GM23338 (cell line): ENCODE data around the gene TFAP2B. TPM values are rescaled to one million over a fixed set of nuclear protein-coding genes. Genes with fewer than 3 reads are reported as not detected.

Experiments
- ATAC-seq: fragments of 200-7000 bp; cut with Tn5 transposase; 3 replicates; pipeline ENCODE4 v1.9.1; 2020
- DNase-seq: peaks from one replicate; pipeline ENCODE4 v3.0.0-alpha.2; 2015; ENCODE audit warnings: low spot score
- H2AFZ ChIP-seq: fragments of 200-600 bp; sonication (generic); 2 replicates; pipeline ENCODE4 v1.8.0; 2016; ENCODE audit warnings: antibody characterized with exemption, mild to moderate bottlenecking, moderate library complexity
- H3F3A ChIP-seq: fragments of 200-600 bp; sonication (generic); replicated peaks from 2 replicates; pipeline ENCODE4 v1.8.0; 2017; ENCODE audit warnings: antibody characterized with exemption, mixed run types, low read depth
- H3K27ac ChIP-seq: fragments of 200-600 bp; sonication (generic); 2 replicates; pipeline ENCODE4 v1.6.1; 2016; ENCODE audit warnings: low read depth
- H3K27me3 ChIP-seq: fragments of 200-600 bp; sonication (generic); 2 replicates; pipeline ENCODE4 v1.8.0; 2016; ENCODE audit warnings: mild to moderate bottlenecking, mixed run types, moderate library complexity; ENCODE audit not compliant: insufficient read depth
- H3K36me3 ChIP-seq: fragments of 200-600 bp; sonication (generic); 2 replicates; pipeline ENCODE4 v1.8.0; 2016; ENCODE audit warnings: mild to moderate bottlenecking; ENCODE audit not compliant: insufficient read depth
- H3K4me1 ChIP-seq: fragments of 200-600 bp; sonication (generic); 2 replicates; pipeline ENCODE4 v1.8.0; 2016; ENCODE audit warnings: mild to moderate bottlenecking, moderate library complexity; ENCODE audit not compliant: insufficient read depth
- H3K4me2 ChIP-seq: fragments of 200-600 bp; sonication (generic); 2 replicates; pipeline ENCODE4 v1.7.1; 2017; ENCODE audit warnings: mixed run types
- H3K4me3 ChIP-seq: fragments of 200-600 bp; sonication (generic); 2 replicates; pipeline ENCODE4 v1.6.1; 2016; ENCODE audit warnings: mixed run types
- H3K79me2 ChIP-seq: fragments of 200-600 bp; sonication (generic); replicated peaks from 2 replicates; pipeline ENCODE4 v1.8.0; 2017; ENCODE audit warnings: mild to moderate bottlenecking; ENCODE audit not compliant: insufficient read depth
- H3K9me2 ChIP-seq: fragments of 200-600 bp; sonication (generic); 2 replicates; pipeline ENCODE4 v1.8.0; 2017; ENCODE audit not compliant: insufficient read depth
- H4K20me1 ChIP-seq: fragments of 200-600 bp; sonication (generic); replicated peaks from 2 replicates; pipeline ENCODE4 v1.8.0; 2017; ENCODE audit warnings: mild to moderate bottlenecking; ENCODE audit not compliant: insufficient read depth
- H3K27ac Mint-ChIP-seq: 2 replicates; pipeline ENCODE4 v1.8.0; 2020; ENCODE audit warnings: inconsistent platforms, mild to moderate bottlenecking, moderate library complexity, mixed read lengths
- H3K27me3 Mint-ChIP-seq: 3 replicates; pipeline ENCODE4 v1.8.0; 2022; ENCODE audit warnings: low read depth, mild to moderate bottlenecking, moderate library complexity, mixed read lengths, inconsistent platforms; ENCODE audit not compliant: insufficient read depth, poor library complexity
- H3K36me3 Mint-ChIP-seq: 3 replicates; pipeline ENCODE4 v1.8.0; 2021; ENCODE audit warnings: low read depth, mild to moderate bottlenecking, inconsistent platforms, moderate library complexity, mixed read lengths
- H3K4me1 Mint-ChIP-seq: 3 replicates; pipeline ENCODE4 v1.8.0; 2020; ENCODE audit warnings: mild to moderate bottlenecking, inconsistent platforms, mixed read lengths
- H3K4me3 Mint-ChIP-seq: 3 replicates; pipeline ENCODE4 v1.8.0; 2021; ENCODE audit warnings: moderate library complexity, mild to moderate bottlenecking, inconsistent platforms, mixed read lengths
- H3K9me3 Mint-ChIP-seq: 3 replicates; pipeline ENCODE4 v1.8.0; 2020; ENCODE audit warnings: moderate library complexity, mild to moderate bottlenecking, inconsistent platforms, mixed read lengths
- CTCF ChIP-seq, 2 experiments: fragments of 200-600 bp in 1 of 2; sonication (generic) in 1 of 2; conservative IDR thresholded peaks; 2 replicates each; pipeline versions ENCODE4 v1.5.1 to v1.6.1; 2016 to 2017; ENCODE audit warnings: antibody characterized with exemption in 2 of 2, low read depth in 2 of 2, mild to moderate bottlenecking in 2 of 2, moderate library complexity in 1 of 2
- EZH2 ChIP-seq: fragments of 200-600 bp; sonication (generic); IDR thresholded peaks from one replicate; pipeline ENCODE4 v1.8.0; 2017; ENCODE audit warnings: antibody characterized with exemption, mild to moderate bottlenecking, low read depth; ENCODE audit not compliant: unreplicated experiment
- EZH2phosphoT487 ChIP-seq: fragments of 200-600 bp; sonication (generic); IDR thresholded peaks from one replicate; pipeline ENCODE4 v1.8.1; 2018; ENCODE audit warnings: antibody characterized with exemption; ENCODE audit not compliant: unreplicated experiment
- POLR2AphosphoS5 ChIP-seq: IDR thresholded peaks from 2 replicates; pipeline ENCODE4 v1.6.1; 2016; ENCODE audit warnings: antibody characterized with exemption, low read depth
- ZNF331 ChIP-seq: fragments of 250-450 bp; sonication (Bioruptor Pico); IDR thresholded peaks from 2 replicates; pipeline ENCODE4 v1.5.0; 2020; ENCODE audit warnings: low read depth, mild to moderate bottlenecking, moderate library complexity
- polyA plus RNA-seq: library from polyadenylated mRNA; unstranded; fragments of >200 nt; fragmentation: Nextera tagmentation; extraction: Ambion mirVana; gene quantifications from 2 replicates; pipeline ENCODE4 v1.2.1, GENCODE V29; 2016
- total RNA-seq: library from RNA; depleted of rRNA; stranded (reverse); fragments of >200 nt; shearing (Covaris generic); gene quantifications from 2 replicates; pipeline ENCODE4 v1.2.3, GENCODE V29; 2014
- TF ChIP-seq, protein P1 (sequence below): fragments of 250-450 bp; sonication (Bioruptor Pico); IDR thresholded peaks from 2 replicates; pipeline ENCODE4 v1.5.0; 2020; ENCODE audit warnings: mild to moderate bottlenecking, moderate library complexity

Gene TFAP2B
- total and polyA plus RNA-seq, 2 experiments from 2014 or later: not detected

DNA sequence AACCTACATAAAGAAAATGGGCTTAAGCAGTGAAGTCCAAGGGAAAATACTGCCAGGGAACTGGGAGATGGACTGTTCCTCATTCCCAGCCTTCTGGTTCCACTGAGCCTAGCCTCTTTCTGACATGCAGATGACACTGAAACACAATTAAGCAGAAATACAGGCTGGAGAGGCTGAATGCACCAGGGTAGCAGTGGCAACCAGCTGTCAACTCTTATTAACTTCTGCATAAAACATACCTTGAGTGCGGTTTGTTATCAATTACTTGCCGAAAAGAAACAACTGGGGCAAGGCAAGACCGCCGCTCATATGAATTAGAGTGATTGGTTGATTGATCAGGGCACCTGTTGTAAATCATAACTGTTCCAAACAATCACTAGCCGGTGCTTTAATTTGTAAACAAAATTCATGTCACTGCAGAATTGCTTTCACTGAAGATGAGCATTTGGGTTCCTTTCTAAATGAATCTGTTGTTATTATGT lies 16.3 kb downstream of the TFAP2B start (continued):
- TF ChIP-seq CTCF (conservative IDR thresholded peaks at IDR 0.05; ENCODE audit: low read depth in 2 of 2) (no peak), POLR2AphosphoS5 (no peak)

DNA sequence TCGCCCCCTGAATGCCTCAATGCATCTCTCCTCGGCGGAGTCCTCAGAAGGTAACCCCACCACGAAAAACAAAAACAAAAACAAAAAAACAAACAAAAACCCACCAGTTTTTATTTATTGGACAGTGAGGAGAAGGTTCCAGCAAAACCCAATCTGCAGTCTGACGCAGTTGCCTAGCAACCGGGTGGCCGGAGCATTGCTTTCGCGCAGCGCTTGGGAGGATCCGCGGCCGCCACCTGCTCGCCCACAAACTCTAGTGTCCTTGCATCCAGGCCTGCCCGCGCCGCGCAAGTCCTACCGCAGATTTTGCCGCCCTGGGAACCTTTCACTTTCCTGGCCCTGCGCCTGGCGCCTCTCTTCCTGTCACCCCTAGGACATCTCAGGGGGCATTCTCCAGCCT lies 17.6 kb downstream of the TFAP2B start:
- peaks cover 98% of the 10 kb centered on the region for H3K27me3 Mint-ChIP-seq

GRCh38 chr6:50837589-50838445 lies 19.1 kb downstream of the TFAP2B start:
- TF ChIP-seq EZH2: peak; percentile 81
- TF ChIP-seq, protein P1, sequence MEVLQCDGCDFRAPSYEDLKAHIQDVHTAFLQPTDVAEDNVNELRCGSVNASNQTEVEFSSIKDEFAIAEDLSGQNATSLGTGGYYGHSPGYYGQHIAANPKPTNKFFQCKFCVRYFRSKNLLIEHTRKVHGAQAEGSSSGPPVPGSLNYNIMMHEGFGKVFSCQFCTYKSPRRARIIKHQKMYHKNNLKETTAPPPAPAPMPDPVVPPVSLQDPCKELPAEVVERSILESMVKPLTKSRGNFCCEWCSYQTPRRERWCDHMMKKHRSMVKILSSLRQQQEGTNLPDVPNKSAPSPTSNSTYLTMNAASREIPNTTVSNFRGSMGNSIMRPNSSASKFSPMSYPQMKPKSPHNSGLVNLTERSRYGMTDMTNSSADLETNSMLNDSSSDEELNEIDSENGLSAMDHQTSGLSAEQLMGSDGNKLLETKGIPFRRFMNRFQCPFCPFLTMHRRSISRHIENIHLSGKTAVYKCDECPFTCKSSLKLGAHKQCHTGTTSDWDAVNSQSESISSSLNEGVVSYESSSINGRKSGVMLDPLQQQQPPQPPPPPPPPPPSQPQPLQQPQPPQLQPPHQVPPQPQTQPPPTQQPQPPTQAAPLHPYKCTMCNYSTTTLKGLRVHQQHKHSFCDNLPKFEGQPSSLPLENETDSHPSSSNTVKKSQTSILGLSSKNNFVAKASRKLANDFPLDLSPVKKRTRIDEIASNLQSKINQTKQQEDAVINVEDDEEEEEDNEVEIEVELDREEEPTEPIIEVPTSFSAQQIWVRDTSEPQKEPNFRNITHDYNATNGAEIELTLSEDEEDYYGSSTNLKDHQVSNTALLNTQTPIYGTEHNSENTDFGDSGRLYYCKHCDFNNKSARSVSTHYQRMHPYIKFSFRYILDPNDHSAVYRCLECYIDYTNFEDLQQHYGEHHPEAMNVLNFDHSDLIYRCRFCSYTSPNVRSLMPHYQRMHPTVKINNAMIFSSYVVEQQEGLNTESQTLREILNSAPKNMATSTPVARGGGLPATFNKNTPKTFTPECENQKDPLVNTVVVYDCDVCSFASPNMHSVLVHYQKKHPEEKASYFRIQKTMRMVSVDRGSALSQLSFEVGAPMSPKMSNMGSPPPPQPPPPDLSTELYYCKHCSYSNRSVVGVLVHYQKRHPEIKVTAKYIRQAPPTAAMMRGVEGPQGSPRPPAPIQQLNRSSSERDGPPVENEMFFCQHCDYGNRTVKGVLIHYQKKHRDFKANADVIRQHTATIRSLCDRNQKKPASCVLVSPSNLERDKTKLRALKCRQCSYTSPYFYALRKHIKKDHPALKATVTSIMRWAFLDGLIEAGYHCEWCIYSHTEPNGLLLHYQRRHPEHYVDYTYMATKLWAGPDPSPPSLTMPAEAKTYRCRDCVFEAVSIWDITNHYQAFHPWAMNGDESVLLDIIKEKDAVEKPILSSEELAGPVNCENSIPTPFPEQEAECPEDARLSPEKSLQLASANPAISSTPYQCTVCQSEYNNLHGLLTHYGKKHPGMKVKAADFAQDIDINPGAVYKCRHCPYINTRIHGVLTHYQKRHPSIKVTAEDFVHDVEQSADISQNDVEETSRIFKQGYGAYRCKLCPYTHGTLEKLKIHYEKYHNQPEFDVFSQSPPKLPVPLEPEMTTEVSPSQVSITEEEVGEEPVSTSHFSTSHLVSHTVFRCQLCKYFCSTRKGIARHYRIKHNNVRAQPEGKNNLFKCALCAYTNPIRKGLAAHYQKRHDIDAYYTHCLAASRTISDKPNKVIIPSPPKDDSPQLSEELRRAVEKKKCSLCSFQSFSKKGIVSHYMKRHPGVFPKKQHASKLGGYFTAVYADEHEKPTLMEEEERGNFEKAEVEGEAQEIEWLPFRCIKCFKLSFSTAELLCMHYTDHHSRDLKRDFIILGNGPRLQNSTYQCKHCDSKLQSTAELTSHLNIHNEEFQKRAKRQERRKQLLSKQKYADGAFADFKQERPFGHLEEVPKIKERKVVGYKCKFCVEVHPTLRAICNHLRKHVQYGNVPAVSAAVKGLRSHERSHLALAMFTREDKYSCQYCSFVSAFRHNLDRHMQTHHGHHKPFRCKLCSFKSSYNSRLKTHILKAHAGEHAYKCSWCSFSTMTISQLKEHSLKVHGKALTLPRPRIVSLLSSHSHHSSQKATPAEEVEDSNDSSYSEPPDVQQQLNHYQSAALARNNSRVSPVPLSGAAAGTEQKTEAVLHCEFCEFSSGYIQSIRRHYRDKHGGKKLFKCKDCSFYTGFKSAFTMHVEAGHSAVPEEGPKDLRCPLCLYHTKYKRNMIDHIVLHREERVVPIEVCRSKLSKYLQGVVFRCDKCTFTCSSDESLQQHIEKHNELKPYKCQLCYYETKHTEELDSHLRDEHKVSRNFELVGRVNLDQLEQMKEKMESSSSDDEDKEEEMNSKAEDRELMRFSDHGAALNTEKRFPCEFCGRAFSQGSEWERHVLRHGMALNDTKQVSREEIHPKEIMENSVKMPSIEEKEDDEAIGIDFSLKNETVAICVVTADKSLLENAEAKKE: no peak
- H3K27ac ChIP-seq: no peak overlapping the region
- H3K4me2 ChIP-seq: 0 out of 2 replicates have a peak overlapping the region, but pooled peaks have one; percentile 29
- H4K20me1 ChIP-seq: peaks cover 38% of the 10 kb centered on the region
- H3F3A ChIP-seq: peaks cover 26% of the 10 kb centered on the region
- no peaks in the 10 kb centered on the region for H3K36me3 Mint-ChIP-seq
- H3K27me3 ChIP-seq: peaks cover 100% of the 10 kb centered on the region
- H3K36me3 ChIP-seq: no peaks in the 10 kb centered on the region
- H3K4me1 ChIP-seq: peaks cover 74% of the 10 kb centered on the region
- no peak for ATAC-seq
- peaks cover 98% of the 10 kb centered on the region for H3K27me3 Mint-ChIP-seq
- H3K27ac Mint-ChIP-seq: no peak overlapping the region
- H3K9me2 ChIP-seq: no peaks in the 10 kb centered on the region
- no peak overlapping the region for H2AFZ ChIP-seq
- no peak overlapping the region for H3K4me3 Mint-ChIP-seq
- H3K9me3 Mint-ChIP-seq: no peaks in the 10 kb centered on the region
- no peak for DNase-seq
- peaks cover 40% of the 10 kb centered on the region for H3K4me1 Mint-ChIP-seq
- no peaks in the 10 kb centered on the region for H3K79me2 ChIP-seq
- H3K4me3 ChIP-seq: no peak overlapping the region; the same call in 1 of the 2 replicates

More for the DNA sequence above, 17.6 kb downstream of the TFAP2B start:
- Histone ChIP-seq H3K4me2 (peak overlapping the region; percentile 50), H3K27ac (no peak overlapping the region), H3K79me2 (no peaks in the 10 kb centered on the region), H3K4me3 (no peak overlapping the region; the same call in 1 of the 2 replicates), H3F3A (peaks cover 17% of the 10 kb centered on the region), H3K27me3 (peaks cover 100% of the 10 kb centered on the region), H2AFZ (no peak overlapping the region), H3K4me1 (peaks cover 69% of the 10 kb centered on the region), H3K9me2 (no peaks in the 10 kb centered on the region), H4K20me1 (peaks cover 33% of the 10 kb centered on the region), H3K36me3 (no peaks in the 10 kb centered on the region)
- H3K4me3 Mint-ChIP-seq: peak overlapping the region; percentile 26; the same call in 2 of the 3 replicates
- no peak overlapping the region for H3K27ac Mint-ChIP-seq
- peaks cover 42% of the 10 kb centered on the region for H3K4me1 Mint-ChIP-seq
- ATAC-seq (no peak), DNase-seq (no peak)
- H3K36me3 Mint-ChIP-seq: no peaks in the 10 kb centered on the region
- H3K9me3 Mint-ChIP-seq: no peaks in the 10 kb centered on the region
- TF ChIP-seq EZH2phosphoT487: peak; percentile 49
- TF ChIP-seq ZNF331 (CRISPR knock-in tag): no peak
- peak; percentile 42 for TF ChIP-seq EZH2
